Stimulated activated CD8-positive, alpha-beta memory T cell treated with anti-CD3 and anti-CD28 coated beads, Interleukin-12 subunit alpha, Interleukin-12 subunit beta, amount 100 ng/mL, for 1 hour (primary cell): ENCODE data around the gene UNC13A.

Experiments used
- DNase-seq: peaks from one replicate; pipeline ENCODE4 v3.0.0-alpha.2; 2020; ENCODE audit warnings: low read depth

Gene UNC13A

DNA sequence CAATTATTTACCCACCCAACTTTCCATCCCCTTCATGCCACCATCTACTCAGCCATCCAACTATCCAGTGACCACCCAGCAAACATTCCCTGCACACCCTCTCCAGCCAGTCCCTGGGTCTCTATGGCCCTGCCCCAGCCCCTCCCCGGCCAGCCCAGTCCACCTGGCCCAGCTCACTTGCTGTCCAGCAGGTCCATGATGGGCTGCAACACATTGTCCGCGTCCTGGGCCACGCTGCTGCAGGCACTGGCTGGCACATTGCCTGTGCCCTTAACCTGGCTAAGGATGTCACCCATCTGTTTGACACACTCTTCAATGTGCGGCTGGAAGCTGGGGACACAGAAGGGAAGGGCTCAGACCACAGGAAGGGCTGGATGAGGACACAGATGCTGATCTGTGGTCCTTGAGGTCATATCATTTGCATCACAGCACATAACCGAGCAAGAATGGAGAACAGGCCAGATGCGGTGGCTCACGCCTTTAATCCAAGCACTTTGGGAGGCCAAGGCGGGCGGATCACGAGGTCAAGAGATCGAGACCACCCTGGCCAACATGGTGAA is 61.6 kb downstream of the UNC13A start:
- DNase-seq = no peak

DNA sequence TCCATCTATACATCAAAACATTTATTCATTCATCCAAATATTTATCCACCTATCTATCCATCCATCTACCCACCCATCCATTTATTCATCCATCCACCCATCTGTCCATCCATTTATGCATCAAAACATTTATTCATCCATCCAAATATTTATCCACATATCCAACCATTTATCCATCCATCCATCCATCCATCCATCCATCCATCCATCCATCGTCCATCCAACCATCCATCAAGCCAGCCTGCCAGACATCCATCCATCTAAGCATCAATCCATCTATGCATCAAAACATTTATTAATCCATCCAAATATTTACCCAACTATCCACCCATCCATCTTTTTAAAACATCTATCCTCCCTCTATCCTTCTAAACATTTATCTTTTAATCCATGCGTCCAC is 62.2 kb downstream of the UNC13A start:
- no peak for DNase-seq

DNA sequence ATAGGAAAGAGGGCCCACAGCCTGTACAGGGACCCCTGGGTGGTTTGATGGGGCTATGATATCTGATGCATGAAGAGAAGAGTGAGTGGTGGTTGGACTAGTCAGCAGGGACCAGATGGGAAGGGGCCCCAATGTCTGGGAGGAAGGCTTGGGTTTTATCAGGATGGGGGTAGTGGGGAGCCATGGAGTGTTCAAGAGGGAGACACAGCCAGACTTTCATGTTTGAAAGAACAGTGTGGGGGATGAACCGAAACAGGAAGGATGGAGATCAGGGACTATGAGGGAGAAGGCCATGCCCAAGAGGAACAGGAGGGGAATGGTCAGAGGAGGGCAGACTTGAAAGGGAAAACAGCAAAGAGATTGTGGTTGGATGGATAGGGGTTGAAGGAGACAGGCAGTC is 63.1 kb downstream of the UNC13A start:
- no peak for DNase-seq

DNA sequence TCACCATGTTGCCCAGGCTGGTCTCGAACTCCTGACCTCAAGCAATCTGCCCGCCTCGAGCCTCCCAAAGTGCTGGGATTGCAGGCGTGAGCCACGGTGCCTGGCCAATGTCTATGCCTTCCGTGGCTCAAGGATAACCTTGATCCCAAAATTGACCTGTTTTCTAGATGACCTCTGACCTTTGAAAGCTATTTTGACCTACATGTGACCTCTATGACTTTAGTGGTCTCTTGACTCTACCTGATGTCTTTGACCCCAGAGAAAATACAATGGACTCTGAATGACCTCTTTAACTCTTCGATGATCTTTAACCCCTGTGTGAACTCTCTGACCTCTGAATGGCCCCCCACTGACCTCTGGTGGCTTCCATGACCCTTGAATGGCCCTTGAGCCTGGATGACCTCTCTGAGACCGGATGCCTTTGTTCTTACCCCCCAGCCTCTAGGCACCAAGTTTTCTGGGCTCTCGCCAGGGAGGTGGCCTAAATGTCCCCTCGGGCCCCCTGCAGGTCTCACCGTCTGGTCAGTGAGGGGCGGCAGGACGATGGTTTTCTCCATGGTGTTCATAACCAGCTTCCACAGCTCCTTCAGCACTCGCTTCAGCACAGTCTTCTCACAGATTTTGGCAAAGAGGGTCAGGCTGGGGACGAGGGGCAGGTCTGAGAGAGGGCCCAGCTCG is 63.7 kb downstream of the UNC13A start:
- no peak for DNase-seq

DNA sequence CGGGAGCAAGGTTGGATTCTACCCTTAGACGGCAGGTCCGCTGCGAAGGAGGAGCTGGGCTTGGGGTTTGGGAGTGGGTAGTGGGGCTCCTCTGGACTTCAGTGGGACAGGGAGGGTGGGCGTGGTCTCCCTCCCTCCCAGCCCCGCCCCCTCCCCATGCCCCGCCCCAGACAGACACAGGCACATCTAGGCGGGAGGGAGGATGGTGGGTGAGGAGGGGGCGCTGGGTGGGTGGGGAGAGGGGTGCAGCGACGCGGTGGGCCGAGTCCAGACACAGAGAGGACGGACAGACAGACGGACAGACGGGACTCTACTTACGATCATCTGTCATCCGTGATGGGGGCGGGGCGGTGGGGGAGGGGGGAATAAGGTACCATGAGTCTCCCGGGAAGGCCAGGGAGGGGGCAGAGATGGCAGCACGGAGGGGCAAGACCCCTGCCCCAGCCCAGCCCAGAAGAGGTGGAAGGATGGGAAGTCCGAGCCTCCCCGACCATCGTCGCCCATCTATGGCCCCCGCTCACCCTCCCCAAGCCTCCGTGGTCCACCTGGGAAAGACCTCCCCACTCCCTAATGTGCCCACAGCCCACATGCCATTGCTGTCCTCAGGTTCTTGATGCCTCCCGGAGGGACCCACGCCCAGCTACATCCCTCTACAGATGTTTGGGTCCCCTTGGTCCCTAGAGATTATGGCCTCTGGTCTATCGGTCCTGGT is 64.8 kb downstream of the UNC13A start:
- DNase-seq = no peak

DNA sequence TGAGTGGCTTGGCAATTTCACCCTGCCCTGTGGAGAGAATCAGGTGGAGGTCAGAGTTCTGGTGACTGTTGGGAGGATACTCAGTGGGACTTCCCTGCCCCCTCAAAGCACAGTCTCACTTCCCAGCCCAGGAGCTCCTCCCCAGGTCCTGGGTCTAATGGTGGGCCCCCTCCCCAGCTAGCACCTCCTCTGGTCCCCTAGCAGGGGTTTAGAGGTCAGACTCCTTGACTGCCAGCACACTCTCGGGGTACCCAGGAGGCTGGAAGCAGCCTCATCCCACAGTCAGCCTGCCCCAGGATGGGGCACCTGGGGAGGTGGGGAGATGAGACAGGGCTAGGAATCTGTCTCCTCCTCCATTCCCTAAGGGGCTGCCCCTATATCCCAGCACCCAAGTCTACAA is 67.5 kb downstream of the UNC13A start:
- DNase-seq = no peak

DNA sequence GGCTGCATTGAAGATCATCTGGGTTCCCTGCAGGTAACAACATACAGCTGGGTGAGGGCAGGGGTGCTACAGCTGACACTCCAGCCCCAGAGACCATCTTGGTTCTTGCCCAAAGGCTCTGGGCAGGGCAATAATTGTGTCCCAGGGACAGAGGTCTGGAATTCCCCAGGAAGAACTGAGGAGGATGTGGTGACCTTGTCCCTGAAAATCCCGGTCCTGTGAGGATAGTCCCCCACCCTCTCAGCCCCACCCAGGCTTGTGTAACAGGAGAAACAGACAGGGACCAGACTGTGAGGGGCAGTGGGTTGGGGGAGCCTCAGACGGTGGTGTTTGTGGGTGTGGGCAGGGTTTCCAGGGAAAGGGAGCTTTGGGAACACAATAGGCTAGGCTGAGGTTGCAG is 69.2 kb downstream of the UNC13A start:
- DNase-seq = no peak

DNA sequence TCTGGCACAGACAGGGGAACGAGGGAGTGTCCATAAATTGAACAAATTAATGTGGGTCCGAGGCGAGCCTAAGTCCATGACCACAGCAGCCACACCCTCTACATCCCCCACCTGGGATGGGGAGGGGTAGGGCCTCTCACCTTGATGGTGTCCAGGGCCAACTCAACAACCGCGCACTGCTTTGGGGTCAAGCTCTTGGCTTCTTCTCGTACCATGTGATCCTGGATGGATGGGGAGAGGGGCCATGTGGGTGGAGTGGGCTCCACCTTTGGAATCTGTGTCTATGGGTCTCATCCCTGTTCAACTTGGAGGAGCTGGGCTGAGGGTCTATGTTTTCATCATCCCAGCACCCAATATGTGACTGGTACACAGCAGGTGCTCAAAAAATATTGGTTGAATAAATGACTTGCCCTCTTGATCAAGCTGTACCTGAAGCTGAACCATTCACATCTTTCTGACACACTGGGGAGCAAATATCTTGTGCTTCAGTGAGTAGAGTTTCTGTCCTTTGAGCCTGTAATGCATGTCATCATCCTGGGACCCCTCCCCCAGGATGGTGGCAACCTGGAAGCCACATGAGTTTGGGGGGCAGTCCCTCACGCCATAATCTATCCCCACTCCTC is 69.8 kb downstream of the UNC13A start:
- DNase-seq = no peak

DNA sequence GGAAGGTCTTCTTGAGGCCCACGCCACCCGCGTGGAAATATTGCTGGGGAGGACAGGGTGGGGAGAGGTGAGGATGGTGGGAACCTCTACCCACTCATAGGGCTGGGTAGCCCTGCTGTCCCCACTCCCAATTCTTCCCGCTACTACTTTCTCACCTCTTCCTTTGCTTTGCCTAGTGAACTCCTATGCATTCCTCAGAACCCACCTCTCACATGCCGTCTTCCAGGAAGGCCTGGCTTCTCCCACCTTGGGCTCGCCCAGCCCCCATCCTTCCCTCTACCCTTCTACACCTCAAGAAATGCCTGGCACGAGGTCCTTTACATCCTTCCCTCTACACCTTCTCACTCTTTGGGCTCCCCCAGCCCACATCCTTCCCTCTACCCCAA is 70.4 kb downstream of the UNC13A start:
- no peak for DNase-seq

DNA sequence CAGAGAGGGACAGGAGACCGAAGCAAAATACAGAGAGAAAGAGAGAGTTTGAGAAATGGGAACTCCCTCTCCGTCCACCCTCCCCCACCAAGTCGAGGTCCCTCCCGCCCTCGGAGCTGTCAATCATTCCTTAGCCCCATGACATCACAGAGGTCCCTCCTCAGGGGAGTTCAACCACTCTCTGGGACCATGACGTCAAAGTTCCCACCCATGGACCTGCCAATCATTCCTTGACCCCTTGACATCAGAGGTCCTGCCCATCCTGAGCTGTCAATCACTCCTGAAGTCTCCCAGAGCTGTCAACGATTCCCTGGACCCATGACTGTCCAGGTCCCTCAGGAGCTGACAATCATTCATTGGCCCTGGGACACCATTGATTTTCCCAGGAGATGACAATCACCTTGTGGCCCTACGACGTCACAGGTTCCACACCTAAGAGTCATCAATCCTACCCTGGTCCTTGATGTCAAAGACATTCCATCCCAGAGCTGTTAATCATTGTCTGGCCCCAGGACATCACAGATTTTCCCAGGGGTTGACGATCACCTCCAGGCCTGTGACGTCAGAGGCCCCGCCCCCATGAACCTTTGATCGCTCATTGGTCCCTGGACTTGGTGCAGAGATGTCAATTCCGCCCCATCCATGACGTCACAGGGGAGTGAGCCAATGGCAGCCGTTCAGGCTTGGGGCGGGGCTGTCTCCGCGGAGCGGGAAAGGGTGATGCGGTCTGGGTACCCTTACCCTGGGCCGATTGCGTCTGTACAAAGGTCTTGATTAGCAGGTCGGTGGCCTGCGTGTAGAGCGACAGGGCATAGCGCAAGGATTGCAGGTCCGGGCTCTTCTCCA is 71.0 kb downstream of the UNC13A start:
- DNase-seq = no peak

DNA sequence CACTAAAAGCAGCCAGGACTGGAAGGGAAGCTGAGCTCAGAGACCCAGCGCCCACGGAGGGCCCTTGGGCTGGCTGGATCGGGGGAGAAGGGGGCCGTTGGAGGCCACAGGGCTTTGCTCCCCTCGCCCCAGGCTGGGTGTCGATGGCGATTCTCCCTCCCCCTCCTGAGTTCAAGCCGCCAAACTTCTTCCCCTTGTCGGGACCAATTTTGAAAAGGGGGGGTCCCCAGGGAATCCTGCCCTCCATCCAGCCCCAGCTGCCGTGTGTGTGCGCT is 71.5 kb downstream of the UNC13A start:
- DNase-seq = no peak

DNA sequence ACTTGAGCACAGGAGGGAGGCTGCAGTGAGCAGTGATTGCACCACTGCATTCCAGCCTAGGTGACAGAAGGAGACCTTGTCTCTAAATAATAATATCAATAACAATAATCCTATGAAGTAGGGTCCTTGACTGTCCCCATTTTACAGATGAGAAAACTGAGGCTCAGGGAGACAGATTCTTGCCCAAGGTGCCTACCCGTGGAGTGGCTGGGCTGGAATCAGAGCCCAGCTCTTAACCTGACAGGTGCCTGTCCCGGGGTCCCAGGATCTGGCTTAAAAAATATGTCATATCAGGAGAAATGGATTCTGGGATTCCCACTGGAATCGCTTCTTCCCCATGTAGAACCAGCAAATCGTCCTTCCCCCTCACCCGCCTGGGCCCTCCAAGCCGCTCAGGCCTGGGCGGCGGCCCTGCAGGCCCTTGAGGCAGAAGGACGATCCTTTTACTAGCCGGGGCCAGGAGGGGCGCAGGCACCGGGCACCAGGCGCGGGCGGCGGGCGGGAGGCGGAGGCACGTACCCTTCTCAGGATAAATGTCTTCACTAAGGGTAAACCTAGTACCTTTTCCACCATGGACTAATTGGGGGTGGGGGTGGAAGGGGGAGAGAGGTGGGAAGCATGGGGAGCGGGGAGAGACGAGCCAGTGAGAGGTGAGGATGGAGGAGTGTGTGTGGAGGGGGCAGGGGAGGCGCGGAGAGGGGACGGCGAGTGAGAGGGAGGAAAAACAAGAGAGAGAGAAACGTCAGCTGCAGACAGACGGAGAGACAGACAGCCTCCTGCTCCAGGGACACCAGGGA is 72.1 kb downstream of the UNC13A start:
- no peak for DNase-seq

DNA sequence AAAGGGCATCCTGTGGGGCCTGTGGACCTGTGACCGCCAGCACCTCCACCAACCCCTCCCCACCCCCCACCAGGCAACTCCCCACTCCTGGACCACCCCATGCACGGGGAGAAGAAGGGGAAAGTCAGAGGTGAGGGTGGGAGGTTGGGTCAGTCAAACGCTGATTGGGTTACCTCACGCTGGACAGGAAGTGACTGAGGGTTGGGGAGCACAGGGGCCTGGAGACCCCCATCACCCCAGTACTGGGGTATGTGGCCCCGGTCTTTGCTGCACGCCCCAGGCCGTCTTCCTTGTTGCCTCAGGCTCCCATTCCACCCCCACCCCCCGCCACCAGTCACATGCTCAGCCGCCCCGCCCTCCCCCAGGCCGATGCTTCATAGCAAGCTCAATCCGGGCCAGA is 73.7 kb downstream of the UNC13A start:
- no peak for DNase-seq

DNA sequence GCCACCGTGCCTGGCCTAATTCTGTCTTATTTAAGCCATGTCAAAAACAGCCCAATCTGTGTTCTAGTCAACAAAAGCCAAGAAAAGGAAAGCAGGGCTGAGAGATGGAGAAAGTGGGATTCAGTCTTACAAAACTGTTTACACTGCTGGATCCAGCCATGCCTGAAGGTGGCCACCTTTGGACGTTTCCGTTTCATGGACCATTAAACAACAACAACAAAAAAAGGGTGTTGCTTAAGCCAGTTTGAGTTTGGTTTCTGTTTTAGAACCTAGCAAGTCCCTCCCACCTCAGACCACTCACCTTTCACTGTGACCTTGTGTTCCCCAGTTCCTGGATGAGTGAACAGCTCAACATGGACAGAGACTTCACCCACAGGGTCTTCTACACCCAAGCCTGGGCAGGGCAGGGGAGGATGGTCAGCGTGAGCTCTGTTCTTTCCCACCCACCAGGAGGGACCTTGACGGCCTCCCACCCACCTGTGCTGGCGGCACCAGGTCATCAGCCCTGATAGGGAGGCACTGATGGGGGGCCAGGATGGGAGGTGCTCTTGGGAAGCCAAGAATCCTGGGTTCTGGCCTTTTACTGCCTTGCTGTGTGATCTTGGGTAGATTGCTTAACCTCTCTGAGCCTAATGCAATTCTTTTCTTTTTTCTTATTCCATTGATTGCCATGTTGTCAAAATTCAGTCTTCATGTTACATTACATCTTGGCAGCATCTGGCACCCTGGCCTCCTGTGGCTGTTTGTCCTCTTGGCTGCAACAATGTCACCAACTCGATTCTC is 76.5 kb downstream of the UNC13A start:
- no peak for DNase-seq

DNA sequence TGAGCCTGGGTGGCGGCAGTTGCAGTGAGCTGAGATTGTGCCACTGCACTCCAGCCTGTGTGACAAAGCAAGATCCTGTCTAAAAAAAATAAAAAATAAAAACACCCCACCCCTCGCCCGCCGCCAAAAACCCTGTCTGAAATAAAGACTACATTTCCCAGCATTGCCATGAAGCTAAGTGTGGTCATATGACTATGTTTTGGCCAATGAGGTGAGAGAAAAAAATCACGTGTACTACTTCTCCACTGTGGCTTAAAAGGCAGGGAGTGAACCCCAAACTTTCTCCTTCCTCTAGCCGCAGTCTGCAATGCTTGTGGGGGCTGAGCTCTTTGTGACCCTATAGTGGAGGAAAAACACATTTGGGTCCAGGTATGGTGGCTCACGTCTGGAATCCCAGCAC is 77.8 kb downstream of the UNC13A start:
- no peak for DNase-seq

DNA sequence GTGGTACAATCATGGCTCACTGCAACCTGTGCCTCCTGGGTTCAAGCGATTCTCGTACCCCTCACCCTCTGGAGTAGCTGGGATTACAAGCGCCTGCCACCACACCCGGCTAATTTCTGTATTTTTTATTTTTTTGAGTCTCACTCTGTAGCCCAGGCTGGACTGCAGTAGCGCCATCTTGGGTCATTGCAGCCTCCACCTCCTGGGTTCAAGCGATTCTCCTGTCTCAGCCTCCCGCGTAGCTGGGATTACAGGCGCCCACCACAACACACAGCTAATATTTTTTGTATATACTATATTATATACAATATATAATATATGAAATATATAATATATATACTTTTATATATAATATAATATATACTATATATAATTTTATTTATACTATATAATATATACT is 80.2 kb downstream of the UNC13A start:
- no peak for DNase-seq

DNA sequence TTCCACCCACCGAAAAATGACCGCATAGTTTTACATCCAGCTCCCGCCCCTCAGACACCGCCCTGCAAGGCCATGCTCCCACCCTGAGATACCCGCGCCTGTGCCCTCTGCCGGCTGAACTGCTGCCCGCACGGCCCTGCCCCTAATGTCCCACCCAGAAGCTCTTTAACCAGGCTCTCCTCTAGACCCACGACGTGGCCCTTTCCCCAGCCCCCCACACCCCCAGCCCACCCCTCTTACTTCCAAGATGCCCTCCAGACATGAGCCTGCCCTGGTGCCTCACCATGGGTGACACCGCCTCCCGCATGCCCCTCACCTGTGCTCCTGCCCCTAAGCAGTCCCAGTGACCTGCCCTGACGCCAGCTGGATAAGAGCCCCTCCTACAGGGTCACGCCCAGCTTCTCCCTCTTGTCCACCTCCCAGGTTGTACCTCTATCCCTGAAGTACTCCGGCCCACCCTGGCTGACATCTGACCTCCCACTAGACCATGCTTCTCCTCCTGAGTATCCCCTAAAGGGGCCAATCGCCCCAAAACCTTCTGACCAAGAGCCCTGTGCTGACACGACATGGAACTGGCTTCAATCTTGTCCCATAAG is 81.5 kb downstream of the UNC13A start:
- DNase-seq = no peak

DNA sequence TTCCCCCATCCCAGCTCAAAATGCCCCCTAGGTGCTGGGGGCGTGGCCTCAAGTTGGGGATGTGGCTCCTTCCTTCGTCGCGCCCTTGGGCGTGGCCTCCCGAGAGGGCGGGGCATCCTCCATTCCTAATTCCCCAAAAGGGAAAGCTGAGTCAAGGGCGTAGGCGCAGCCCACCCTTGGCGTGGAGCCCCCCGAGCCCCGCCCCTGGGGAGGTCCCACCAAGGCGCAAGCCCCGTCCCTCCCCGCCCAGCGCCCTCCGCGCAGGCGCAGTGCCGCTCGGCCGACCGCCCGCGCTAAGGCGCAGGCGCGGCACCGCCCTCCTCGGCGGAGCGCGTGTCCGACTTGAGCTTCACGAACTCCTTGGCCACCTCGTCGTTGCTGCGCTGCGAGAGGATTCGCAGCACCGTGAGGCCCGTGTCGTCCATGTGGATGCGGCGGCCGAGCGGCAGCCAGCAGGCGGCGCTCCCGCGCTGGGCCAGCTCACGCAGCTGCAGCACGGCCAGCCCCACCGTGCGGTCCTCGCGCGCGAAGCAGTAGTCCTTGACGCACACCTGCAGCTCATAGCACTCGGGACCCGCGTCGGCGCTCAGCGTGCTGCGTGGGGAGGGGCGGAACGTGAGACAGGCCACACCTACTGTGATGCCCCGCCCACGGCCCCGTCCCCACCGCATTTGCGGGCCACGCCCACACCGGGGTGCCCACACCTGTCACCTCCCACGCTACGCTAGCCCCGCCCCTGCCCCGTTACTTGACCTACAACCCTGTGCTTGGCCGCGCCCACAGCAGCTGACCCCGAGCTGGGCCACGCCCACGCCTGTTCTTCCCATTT is 82.2 kb downstream of the UNC13A start:
- DNase-seq = peak; percentile 48

DNA sequence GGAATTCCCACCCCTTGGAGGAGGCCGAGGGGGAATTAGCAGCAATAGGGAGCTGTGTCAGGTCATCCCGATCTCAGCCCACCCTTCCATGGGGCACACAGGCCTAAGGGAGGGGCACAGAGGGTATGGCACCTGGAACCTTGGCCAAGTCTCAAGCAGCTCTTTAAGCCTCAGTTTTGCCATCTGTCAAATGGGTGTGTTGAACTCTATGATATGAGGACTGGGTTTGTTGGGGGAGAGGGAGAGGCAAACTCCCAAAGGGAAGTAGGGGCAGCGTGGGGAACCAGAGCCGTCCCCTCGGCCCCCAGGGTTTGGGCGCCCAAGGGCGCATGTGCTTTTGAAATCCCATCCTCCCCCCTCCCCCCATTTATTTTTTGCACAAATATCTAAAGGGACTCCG is 83.0 kb downstream of the UNC13A start:
- no peak for DNase-seq
